K562 (cell line): ENCODE data around the gene MTPN. TPM values are rescaled to one million over a fixed set of nuclear protein-coding genes. Genes with fewer than 3 reads are reported as not detected.
A peak's percentile ranks its signal among the peaks of the same experiment; 100 is the strongest.

ENCODE experiments used
- ATAC-seq: fragments of 200-7000 bp; cut with Tn5 transposase; 3 replicates; pipeline ENCODE4 v1.9.1; 2020; ENCODE audit warnings: moderate library complexity
- BruUV-seq: library from RNA; stranded (reverse); fragments of 400-500 nt; replicated peaks from 2 replicates; lab custom pipeline; 2021; lab: Mats Ljungman, UMichigan
- CTCF ChIA-PET: fragments of 300-600 bp; formaldehyde crosslinking; extraction: SDS; loops from one replicate; lab custom pipeline; 2021; ENCODE audit warnings: low intra/inter-chr PET ratio; lab: Yijun Ruan, JAX
- POLR2A ChIA-PET: fragments of 300-600, 350-650 bp; sonication (Branson Sonifier 250); formaldehyde crosslinking; extraction: SDS; loops from one replicate; lab custom pipeline; 2021; ENCODE audit warnings: antibody characterized with exemption, inconsistent platforms; lab: Yijun Ruan, JAX
- DNase-seq, 4 experiments: peaks; one replicate each; pipeline versions ENCODE4 v3.0.0 to v3.0.0-alpha.2; 2011 to 2018; ENCODE audit warnings: low spot score in 3 of 4, mixed read lengths in 3 of 4; ENCODE audit errors: extremely low read depth in 1 of 4
- FAIRE-seq: peaks from 2 replicates; lab custom pipeline; 2011; peaks lifted over from hg19 to GRCh38; lab: Jason Lieb, UNC
- H2AFZ ChIP-seq: 2 replicates; pipeline ENCODE4 v1.6.0; 2011; ENCODE audit warnings: low read depth, low read length, control low read depth, inconsistent platforms
- H3K27ac ChIP-seq: fragments of 200-600 bp; 3 replicates; pipeline ENCODE4 v1.8.0; 2011; ENCODE audit warnings: low read depth, mild to moderate bottlenecking, control low read depth, inconsistent platforms, low read length, moderate library complexity, mixed read lengths; ENCODE audit errors: extremely low read depth
- H3K27me3 ChIP-seq, 2 experiments: fragments of 300-600 bp in 1 of 2; 2 replicates in 1 of 2; 3 replicates in 1 of 2; pipeline versions ENCODE4 v1.6.0 to v1.8.0; 2011; ENCODE audit warnings: inconsistent platforms in 2 of 2, low read length in 2 of 2, mild to moderate bottlenecking in 1 of 2, mixed read lengths in 1 of 2, moderate library complexity in 1 of 2; ENCODE audit not compliant: control insufficient read depth in 2 of 2, insufficient read depth in 2 of 2
- H3K36me3 ChIP-seq: fragments of 300-600 bp; 3 replicates; pipeline ENCODE4 v1.8.0; 2011; ENCODE audit warnings: mild to moderate bottlenecking, low read length, inconsistent platforms; ENCODE audit not compliant: control insufficient read depth, insufficient read depth
- H3K4me1 ChIP-seq, 2 experiments: fragments of 200-600 bp in 1 of 2; replicated peaks in 1 of 2; 2 replicates in 1 of 2; 3 replicates in 1 of 2; pipeline versions ENCODE4 v1.5.1 to v1.8.0; 2011; ENCODE audit warnings: inconsistent platforms in 2 of 2, low read length in 2 of 2, mild to moderate bottlenecking in 1 of 2, mixed read lengths in 1 of 2, moderate library complexity in 1 of 2; ENCODE audit not compliant: control insufficient read depth in 2 of 2, insufficient read depth in 2 of 2
- H3K4me2 ChIP-seq: 2 replicates; pipeline ENCODE4 v1.6.1; 2011; ENCODE audit warnings: low read length, control low read depth, inconsistent platforms, mixed read lengths; ENCODE audit not compliant: insufficient read depth
- H3K4me3 ChIP-seq: fragments of 200-600 bp; sonication (generic), shearing (Covaris generic); 2 replicates; pipeline ENCODE4 v1.5.1; 2016; ENCODE audit warnings: control low read depth, inconsistent platforms
- H3K79me2 ChIP-seq: fragments of 200-600 bp; 3 replicates; pipeline ENCODE4 v1.8.0; 2011; ENCODE audit warnings: low read length, inconsistent platforms; ENCODE audit not compliant: control insufficient read depth, insufficient read depth
- H3K9ac ChIP-seq, 2 experiments: 2 replicates each; pipeline versions ENCODE4 v1.6.0 to v1.6.1; 2011; ENCODE audit warnings: low read depth in 2 of 2, low read length in 2 of 2, control low read depth in 1 of 2, inconsistent platforms in 1 of 2, mild to moderate bottlenecking in 1 of 2, mixed read lengths in 1 of 2; ENCODE audit not compliant: insufficient read depth in 1 of 2
- H3K9me1 ChIP-seq: one replicate; pipeline ENCODE4 v1.6.0; 2011; ENCODE audit warnings: inconsistent platforms, mild to moderate bottlenecking, low read length, moderate library complexity; ENCODE audit not compliant: control insufficient read depth, insufficient read depth
- H3K9me3 ChIP-seq: replicated peaks from 2 replicates; pipeline ENCODE4 v1.5.1; 2011; ENCODE audit warnings: low read depth, low read length, inconsistent platforms; ENCODE audit not compliant: control insufficient read depth, insufficient read depth
- H4K20me1 ChIP-seq: replicated peaks from 2 replicates; pipeline ENCODE4 v1.6.1; 2011; ENCODE audit warnings: low read length, inconsistent platforms, mixed read lengths; ENCODE audit not compliant: control insufficient read depth, insufficient read depth
- ARID3A ChIP-seq: IDR thresholded peaks from 2 replicates; pipeline ENCODE4 v1.6.1; 2012; ENCODE audit warnings: low read depth, low read length, improper control_type of control experiment, borderline replicate concordance
- BRF1 ChIP-seq: IDR thresholded peaks from 3 replicates; pipeline ENCODE4 v1.6.1; 2011; ENCODE audit warnings: borderline replicate concordance, mild to moderate bottlenecking; ENCODE audit not compliant: insufficient read length; ENCODE audit errors: extremely low read depth
- CBX2 ChIP-seq: fragments of 200-600 bp; sonication (generic); IDR thresholded peaks from one replicate; pipeline ENCODE4 v1.6.1; 2012; ENCODE audit warnings: mild to moderate bottlenecking, low read length, inconsistent platforms; ENCODE audit not compliant: insufficient read depth, poor library complexity, severe bottlenecking
- LCOR ChIP-seq: sonication (generic); formaldehyde crosslinking; IDR thresholded peaks from 2 replicates; pipeline ENCODE4 v1.8.0; 2022; ENCODE audit warnings: mild to moderate bottlenecking, missing genetic modification reagents
- POLR2A ChIP-seq: fragments of 450-650 bp; conservative IDR thresholded peaks from 2 replicates; pipeline ENCODE4 v1.6.1; 2016
- SIN3B ChIP-seq: fragments of 450-650 bp; IDR thresholded peaks from 2 replicates; pipeline ENCODE4 v1.6.1; 2017; ENCODE audit warnings: low read depth, mild to moderate bottlenecking, moderate library complexity
- SRF ChIP-seq, 2 experiments: fragments of 250-450, 450-650 bp in 1 of 2; sonication (Bioruptor Pico) in 1 of 2; sonication (generic) in 1 of 2; formaldehyde crosslinking; IDR thresholded peaks; 2 replicates each; pipeline versions ENCODE4 v1.5.0 to v1.5.1; 2020 to 2022; ENCODE audit warnings: mild to moderate bottlenecking in 1 of 2, missing genetic modification reagents in 1 of 2
- THRB ChIP-seq: fragments of 450-650 bp; formaldehyde crosslinking; conservative IDR thresholded peaks from 2 replicates; pipeline ENCODE4 v1.4.0; 2022; ENCODE audit warnings: mild to moderate bottlenecking, missing genetic modification characterization
- ZBTB40 ChIP-seq, 2 experiments: fragments of 450-650 bp in 1 of 2; sonication (generic) in 1 of 2; formaldehyde crosslinking in 1 of 2; IDR thresholded peaks; 2 replicates each; pipeline versions ENCODE4 v1.7.1 to v1.9.0; 2016 to 2022; ENCODE audit warnings: inconsistent platforms in 1 of 2, mild to moderate bottlenecking in 1 of 2, missing genetic modification reagents in 1 of 2
- WGBS: fragments of 100-300 bp; shearing (Covaris generic); methylation state at CpG from one replicate; pipeline ENCODE4 v1.1.6; 2016; ENCODE audit warnings: low coverage, mixed read lengths; ENCODE audit not compliant: insufficient coverage; ENCODE audit errors: missing lambda C conversion rate; 5-methylcytosine and 5-hydroxymethylcytosine counted together
- in situ Hi-C: fragments of 300-500 bp; cut with MboI; formaldehyde crosslinking; loops from 4 replicates; pipeline ENCODE4 v1.15.0; 2018; ENCODE audit warnings: inconsistent platforms, mixed read lengths
- intact Hi-C: fragments of 100-400 bp; cut with micrococcal nuclease; formaldehyde crosslinking; loops from 2 replicates; pipeline ENCODE4 v1.14.2; 2022
- polyA plus RNA-seq, 8 experiments: library from polyadenylated mRNA; depleted of rRNA in 4 of 8; stranded (reverse) in 5 of 8; unstranded in 3 of 8; fragments of >200 nt; fragmentation: Nextera tagmentation in 2 of 8; fragmentation: Illumina TruSeq in 1 of 8; extraction: Ambion mirVana in 2 of 8; extraction: Trizol in 1 of 8; gene quantifications; 2 replicates each; pipeline versions ENCODE4 v1.2.1 to v1.2.3, GENCODE V29; 2011 to 2014; ENCODE audit warnings: inconsistent platforms in 1 of 8, missing spikeins in 1 of 8
- total RNA-seq, 7 experiments: library from RNA; depleted of rRNA in 6 of 7; stranded (reverse); fragments of >200 nt in 6 of 7; fragmentation: Illumina TruSeq in 2 of 7; extraction: Trizol in 2 of 7; gene quantifications; 2 replicates each; pipeline versions ENCODE4 v1.2.1 to v1.2.3, GENCODE V29; 2011 to 2021; ENCODE audit warnings: low replicate concordance in 1 of 7

MTPN gene
- total and polyA plus RNA-seq, 9 of the 15 experiments (the other 6 are each of a cell fraction or from before 2014, with no cell fraction given) = 68.5 to 261 (median 156) TPM

GRCh38 chr7:135964791-135965190 lies 12.4 kb downstream of the MTPN start:
- BruUV-seq = no TSS peak
- H3K36me3 ChIP-seq = peaks cover 38% of the 10 kb centered on the region; the same call in 2 of the 3 replicates
- in situ Hi-C loops = loop anchor here (10.0 to 25.0 kb wide), 2 partner anchors 450 to 1302 kb away; partner anchors contain the start of gene CNOT4
- TF ChIP-seq SRF (CRISPR knock-in tag; IDR thresholded peaks at IDR 0.05) = 0 out of 4 replicates have a peak, but pooled peaks of 1 of the 2 experiments have one; percentile 28
- TF ChIP-seq CBX2 = no peak
- TF ChIP-seq LCOR (CRISPR knock-in tag) = no peak
- TF ChIP-seq ARID3A = peak; percentile 25; the same call in 1 of the 2 replicates
- no peak for TF ChIP-seq BRF1
- no peak for TF ChIP-seq POLR2A
- TF ChIP-seq SIN3B = no peak; the same call in 1 of the 2 replicates
- TF ChIP-seq ZBTB40 (IDR thresholded peaks at IDR 0.05) = peak; percentile 98
- peak; percentile 93 for TF ChIP-seq ZBTB40 (CRISPR knock-in tag; IDR thresholded peaks at IDR 0.05)
- TF ChIP-seq THRB (CRISPR knock-in tag) = no peak

More at GRCh38 chr7:135964791-135965190, 12.4 kb downstream of the MTPN start:
- peak overlapping the region; percentile 1; the same call in 1 of the 3 replicates for H3K27ac ChIP-seq
- H3K9me3 ChIP-seq = no peaks in the 10 kb centered on the region
- H3K4me2 ChIP-seq = no peak overlapping the region
- intact Hi-C loops = no loop called here
- peak; percentile 5 for ATAC-seq
- no peaks in the 10 kb centered on the region for H3K9me1 ChIP-seq
- no peak overlapping the region for H3K4me3 ChIP-seq
- FAIRE-seq = no peak
- no peak overlapping the region for H3K9ac ChIP-seq
- WGBS = 95% methylated on average over 1 of the region's 1 CpG
- no peak overlapping the region for H2AFZ ChIP-seq
- H3K4me1 ChIP-seq = peaks cover 0 to 14% of the 10 kb centered on the region in 2 experiments; a peak in 4 of 5 replicates
- H3K27me3 ChIP-seq = no peaks in the 10 kb centered on the region
- ChIA-PET CTCF (no interaction called here), POLR2A (interaction anchor here (1.0 to 2.2 kb wide), 2 partner anchors 10 to 22 kb away, joined by 3 to 14 read pairs; no protein-coding TSS in a partner anchor)
- DNase-seq = no peak
- peaks cover 96% of the 10 kb centered on the region for H3K79me2 ChIP-seq
- no peaks in the 10 kb centered on the region for H4K20me1 ChIP-seq
